HG02678 (cell line): Measurements from ENCODE around the gene ADGRB2.

Experiments
- ATAC-seq: cut with Tn5 transposase; IDR thresholded peaks from one replicate; pipeline ENCODE4 v1.9.1; 2021; ENCODE audit warnings: mild to moderate bottlenecking, moderate library complexity; ENCODE audit not compliant: unreplicated experiment

The ADGRB2 gene

GRCh38 chr1:31782421-31783410 is 18.6 kb upstream of the ADGRB2 start:
- ATAC-seq, result no peak

GRCh38 chr1:31781756-31782371 is 17.7 kb upstream of the ADGRB2 start:
- no peak for ATAC-seq

- ATAC-seq, result no peak
Observed at GRCh38 chr1:31781138-31781755, 17.1 kb upstream of the ADGRB2 start.

GRCh38 chr1:31780632-31781031 is 16.5 kb upstream of the ADGRB2 start:
- no peak for ATAC-seq

- ATAC-seq, result no peak
Observed at GRCh38 chr1:31779687-31780086, 15.5 kb upstream of the ADGRB2 start.

- no peak for ATAC-seq
Observed at GRCh38 chr1:31778763-31779488, 14.8 kb upstream of the ADGRB2 start.

GRCh38 chr1:31776516-31776915 is 12.4 kb upstream of the ADGRB2 start:
- no peak for ATAC-seq

- ATAC-seq, result no peak
Observed at GRCh38 chr1:31776032-31776431, 11.9 kb upstream of the ADGRB2 start.

- no peak for ATAC-seq
Observed at GRCh38 chr1:31775210-31775999, 11.3 kb upstream of the ADGRB2 start.

- ATAC-seq, result no peak
Observed at GRCh38 chr1:31774495-31774894, 10.4 kb upstream of the ADGRB2 start.

GRCh38 chr1:31773861-31774260 is 9.7 kb upstream of the ADGRB2 start:
- no peak for ATAC-seq

- ATAC-seq, result no peak
Observed at GRCh38 chr1:31772669-31773248, 8.6 kb upstream of the ADGRB2 start.

GRCh38 chr1:31771891-31772668 is 7.9 kb upstream of the ADGRB2 start:
- no peak for ATAC-seq

GRCh38 chr1:31769720-31770390 is 5.7 kb upstream of the ADGRB2 start:
- ATAC-seq, result no peak

- ATAC-seq, result no peak
Observed at GRCh38 chr1:31768939-31769704, 5.0 kb upstream of the ADGRB2 start.

- no peak for ATAC-seq
Observed at GRCh38 chr1:31768407-31768907, 4.3 kb upstream of the ADGRB2 start.

- no peak for ATAC-seq
Observed at GRCh38 chr1:31767225-31767624, 3.1 kb upstream of the ADGRB2 start.

GRCh38 chr1:31765516-31765915 is 1.4 kb upstream of the ADGRB2 start:
- ATAC-seq, result no peak
